OCI-LY1 (cell line): ENCODE data around the gene KIF25.

Experiments used
- H2AFZ ChIP-seq: fragments of 200-600 bp; sonication (generic), shearing (Covaris generic); 2 replicates; pipeline ENCODE4 v1.6.0; 2014; ENCODE audit warnings: antibody characterized with exemption, mild to moderate bottlenecking, low read length
- H3F3A ChIP-seq: fragments of 200-600 bp; sonication (generic), shearing (Covaris generic); 2 replicates; pipeline ENCODE4 v1.6.0; 2014; ENCODE audit warnings: mild to moderate bottlenecking, antibody characterized with exemption, low read length, moderate library complexity; ENCODE audit not compliant: insufficient read depth
- H3K27ac ChIP-seq: fragments of 200-600 bp; sonication (generic); 2 replicates; pipeline ENCODE4 v1.5.1; 2014; ENCODE audit warnings: low read length, mixed run types, mild to moderate bottlenecking, low read depth; ENCODE audit not compliant: poor library complexity, severe bottlenecking
- H3K27me3 ChIP-seq: fragments of 200-600 bp; sonication (generic); 2 replicates; pipeline ENCODE4 v1.6.0; 2014; ENCODE audit warnings: antibody characterized with exemption, mild to moderate bottlenecking, low read length, moderate library complexity; ENCODE audit not compliant: insufficient read depth
- H3K36me3 ChIP-seq: fragments of 200-600 bp; sonication (generic); 2 replicates; pipeline ENCODE4 v1.6.1; 2014; ENCODE audit warnings: mild to moderate bottlenecking, antibody characterized with exemption, low read length, moderate library complexity, mixed read lengths; ENCODE audit not compliant: insufficient read depth
- H3K4me1 ChIP-seq: fragments of 200-600 bp; sonication (generic); 2 replicates; pipeline ENCODE4 v1.5.1; 2014; ENCODE audit warnings: mild to moderate bottlenecking, low read length, moderate library complexity; ENCODE audit not compliant: insufficient read depth, severe bottlenecking
- H3K4me2 ChIP-seq: fragments of 200-600 bp; sonication (generic), shearing (Covaris generic); 2 replicates; pipeline ENCODE4 v1.6.1; 2014; ENCODE audit warnings: low read length
- H3K4me3 ChIP-seq: fragments of 200-600 bp; sonication (generic); 2 replicates; pipeline ENCODE4 v1.5.1; 2014; ENCODE audit warnings: low read length, low read depth, mild to moderate bottlenecking, mixed read lengths; ENCODE audit not compliant: poor library complexity, severe bottlenecking
- H3K79me2 ChIP-seq: fragments of 200-600 bp; shearing (Covaris generic); 2 replicates; pipeline ENCODE4 v1.6.1; 2016; ENCODE audit warnings: mixed run types, low read length, mixed read lengths; ENCODE audit not compliant: insufficient read depth
- H3K9ac ChIP-seq: fragments of 200-600 bp; sonication (generic), shearing (Covaris generic); 2 replicates; pipeline ENCODE4 v1.6.1; 2014; ENCODE audit warnings: mild to moderate bottlenecking, low read length, mixed read lengths
- H3K9me2 ChIP-seq: fragments of 200-600 bp; sonication (generic), shearing (Covaris generic); 2 replicates; pipeline ENCODE4 v1.6.1; 2014; ENCODE audit warnings: low read depth, mild to moderate bottlenecking, low read length, mixed read lengths
- H3K9me3 ChIP-seq: fragments of 200-600 bp; shearing (Covaris generic); 2 replicates; pipeline ENCODE4 v1.6.1; 2014; ENCODE audit warnings: low read length, mixed read lengths
- H4K20me1 ChIP-seq: fragments of 200-600 bp; sonication (generic), shearing (Covaris generic); 2 replicates; pipeline ENCODE4 v1.6.0; 2016; ENCODE audit warnings: mild to moderate bottlenecking, low read length; ENCODE audit not compliant: insufficient read depth
- EZH2 ChIP-seq: fragments of 200-600 bp; sonication (generic), shearing (Covaris generic); IDR thresholded peaks from 2 replicates; pipeline ENCODE4 v1.8.0; 2017; ENCODE audit warnings: borderline replicate concordance, mixed run types, mild to moderate bottlenecking, antibody characterized with exemption, low read length, moderate library complexity, mixed read lengths
- TF ChIP-seq, protein P1 (sequence below): fragments of 200-600 bp; sonication (generic), shearing (Covaris generic); IDR thresholded peaks from 2 replicates; pipeline ENCODE4 v1.5.1; 2017; ENCODE audit warnings: mild to moderate bottlenecking, antibody characterized with exemption, low read length, moderate library complexity, mixed read lengths

Gene KIF25

DNA sequence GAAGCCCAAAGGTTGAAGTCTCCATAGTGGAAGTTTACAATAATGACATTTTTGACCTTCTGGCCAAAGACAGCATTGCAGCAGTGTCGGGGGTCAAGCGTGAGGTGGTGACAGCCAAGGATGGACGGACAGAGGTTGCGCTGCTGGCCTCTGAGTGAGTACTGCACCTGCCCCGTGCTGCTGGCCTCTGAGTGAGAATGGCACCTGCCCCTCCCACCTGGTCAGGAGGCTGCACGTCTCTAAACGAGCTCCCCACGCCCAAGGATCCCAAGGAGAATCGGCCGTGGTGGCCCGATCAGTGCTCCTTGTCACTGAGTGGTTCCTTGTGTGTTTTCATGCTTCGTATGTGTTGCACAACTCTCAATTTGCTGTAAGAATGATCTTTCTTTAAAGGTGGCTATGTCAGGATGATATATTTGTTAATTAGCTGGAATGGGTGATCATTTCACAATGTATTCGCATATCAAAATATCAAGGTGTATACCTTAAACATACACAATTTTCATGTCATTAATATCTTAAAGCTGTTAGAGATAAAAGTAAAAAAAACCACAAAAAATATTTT is 41.2 kb downstream of the KIF25 start:
- TF ChIP-seq, protein P1, sequence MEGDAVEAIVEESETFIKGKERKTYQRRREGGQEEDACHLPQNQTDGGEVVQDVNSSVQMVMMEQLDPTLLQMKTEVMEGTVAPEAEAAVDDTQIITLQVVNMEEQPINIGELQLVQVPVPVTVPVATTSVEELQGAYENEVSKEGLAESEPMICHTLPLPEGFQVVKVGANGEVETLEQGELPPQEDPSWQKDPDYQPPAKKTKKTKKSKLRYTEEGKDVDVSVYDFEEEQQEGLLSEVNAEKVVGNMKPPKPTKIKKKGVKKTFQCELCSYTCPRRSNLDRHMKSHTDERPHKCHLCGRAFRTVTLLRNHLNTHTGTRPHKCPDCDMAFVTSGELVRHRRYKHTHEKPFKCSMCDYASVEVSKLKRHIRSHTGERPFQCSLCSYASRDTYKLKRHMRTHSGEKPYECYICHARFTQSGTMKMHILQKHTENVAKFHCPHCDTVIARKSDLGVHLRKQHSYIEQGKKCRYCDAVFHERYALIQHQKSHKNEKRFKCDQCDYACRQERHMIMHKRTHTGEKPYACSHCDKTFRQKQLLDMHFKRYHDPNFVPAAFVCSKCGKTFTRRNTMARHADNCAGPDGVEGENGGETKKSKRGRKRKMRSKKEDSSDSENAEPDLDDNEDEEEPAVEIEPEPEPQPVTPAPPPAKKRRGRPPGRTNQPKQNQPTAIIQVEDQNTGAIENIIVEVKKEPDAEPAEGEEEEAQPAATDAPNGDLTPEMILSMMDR, result no peak
- no peak for TF ChIP-seq EZH2
- Histone ChIP-seq H3K4me2 (no peak overlapping the region), H3K27ac (no peak overlapping the region), H3K4me3 (no peak overlapping the region), H3K79me2 (no peaks in the 10 kb centered on the region), H3K36me3 (no peaks in the 10 kb centered on the region; the same call in 1 of the 2 replicates), H3K4me1 (no peaks in the 10 kb centered on the region), H3K9me3 (no peaks in the 10 kb centered on the region), H3K9ac (no peak overlapping the region), H3K9me2 (no peaks in the 10 kb centered on the region), H4K20me1 (no peaks in the 10 kb centered on the region), H3F3A (no peaks in the 10 kb centered on the region), H2AFZ (no peak overlapping the region), H3K27me3 (peaks cover 6% of the 10 kb centered on the region; the same call in 1 of the 2 replicates)

DNA sequence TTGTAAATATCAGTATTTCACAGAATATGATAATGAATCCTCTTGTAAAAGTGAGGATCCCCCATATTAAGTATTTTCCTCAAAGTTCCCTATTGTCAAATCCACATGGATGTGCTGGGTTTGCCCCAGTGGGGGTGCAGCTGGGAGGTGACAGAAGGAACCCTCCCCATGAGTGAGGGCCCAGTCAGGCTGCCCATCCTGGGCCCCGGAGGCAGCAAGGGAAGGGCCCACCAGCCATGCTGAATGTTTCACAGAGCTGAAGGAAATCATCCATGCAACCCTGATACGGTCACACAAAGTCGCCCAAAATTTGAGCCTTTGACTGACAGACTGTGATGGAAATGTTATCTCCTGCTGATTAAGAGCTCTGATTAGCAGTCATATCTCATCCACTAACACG is 41.8 kb downstream of the KIF25 start:
- TF ChIP-seq, protein P1, result no peak
- no peak for TF ChIP-seq EZH2
- H3K9me3 ChIP-seq, result no peaks in the 10 kb centered on the region
- H3K4me1 ChIP-seq, result no peaks in the 10 kb centered on the region

DNA sequence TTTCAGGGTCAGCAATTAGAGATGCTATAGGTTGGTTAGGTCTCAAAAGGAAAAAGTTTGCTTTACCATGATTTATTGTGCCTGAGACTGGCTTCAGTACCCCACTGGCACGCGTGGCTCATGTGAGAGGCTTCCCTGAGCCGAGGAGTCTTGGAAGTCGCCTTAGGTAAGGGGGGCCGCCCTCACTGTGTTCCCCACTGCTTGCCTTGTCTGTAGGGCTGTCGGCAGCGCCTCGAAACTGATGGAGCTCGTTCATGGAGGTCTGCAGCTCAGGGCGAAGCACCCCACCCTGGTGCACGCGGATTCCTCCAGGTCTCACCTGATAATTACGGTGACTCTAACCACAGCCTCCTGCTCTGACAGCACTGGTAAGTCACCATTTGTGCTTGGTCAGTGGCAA is 42.4 kb downstream of the KIF25 start:
- Histone ChIP-seq H3K4me1 (no peaks in the 10 kb centered on the region), H3K27ac (no peak overlapping the region), H3F3A (no peaks in the 10 kb centered on the region), H3K4me3 (no peak overlapping the region), H3K27me3 (peaks cover 6% of the 10 kb centered on the region; the same call in 1 of the 2 replicates), H3K9me2 (no peaks in the 10 kb centered on the region), H2AFZ (no peak overlapping the region), H3K4me2 (no peak overlapping the region), H3K79me2 (no peaks in the 10 kb centered on the region), H3K9me3 (no peaks in the 10 kb centered on the region), H3K36me3 (no peaks in the 10 kb centered on the region; the same call in 1 of the 2 replicates), H4K20me1 (no peaks in the 10 kb centered on the region), H3K9ac (no peak overlapping the region)
- TF ChIP-seq, protein P1, result no peak
- no peak for TF ChIP-seq EZH2

More for the DNA sequence above, 41.8 kb downstream of the KIF25 start:
- H3K9me2 ChIP-seq, result no peaks in the 10 kb centered on the region
- no peaks in the 10 kb centered on the region for H3K79me2 ChIP-seq
- H2AFZ ChIP-seq, result no peak overlapping the region
- no peak overlapping the region for H3K9ac ChIP-seq
- H3K4me3 ChIP-seq, result no peak overlapping the region
- no peak overlapping the region for H3K4me2 ChIP-seq
- no peaks in the 10 kb centered on the region; the same call in 1 of the 2 replicates for H3K36me3 ChIP-seq
- no peak overlapping the region for H3K27ac ChIP-seq
- H3F3A ChIP-seq, result no peaks in the 10 kb centered on the region
- no peaks in the 10 kb centered on the region for H4K20me1 ChIP-seq
- peaks cover 6% of the 10 kb centered on the region; the same call in 1 of the 2 replicates for H3K27me3 ChIP-seq
